Panc1 (cell line): ENCODE data around the gene RLN1. TPM values are rescaled to one million over a fixed set of nuclear protein-coding genes. Genes with fewer than 3 reads are reported as not detected.

Experiments used
- total RNA-seq: library from RNA; stranded (reverse); gene quantifications from one replicate; pipeline ENCODE4 v1.2.1, GENCODE V29; 2021; ENCODE audit not compliant: unreplicated experiment

RLN1 gene
- total RNA-seq, 1 experiment from 2014 or later = not detected

Other genes with a start within 250 kb of the RLN1 start
- gene INSL6, start 154.2 kb downstream of the RLN1 start, total RNA-seq = not detected
- gene INSL4, start 108.5 kb downstream of the RLN1 start, total RNA-seq = not detected
- not detected for gene RLN2, start 35.2 kb downstream of the RLN1 start, total RNA-seq
- 9.3 TPM for gene PLGRKT, start 98.0 kb upstream of the RLN1 start, total RNA-seq
- gene CD274, start 110.7 kb upstream of the RLN1 start, total RNA-seq = 0.21 TPM
- not detected for gene PDCD1LG2, start 170.7 kb upstream of the RLN1 start, total RNA-seq